ENCODE results near the gene LDLR.
"Not testable (repeated sequence)": the region's sequence is repeated elsewhere in the genome, so short reads cannot be mapped to it uniquely, and the experiment has no call there.

The LDLR gene

GRCh38 chr19:11131471-11131870 lies 42.2 kb downstream of the LDLR start:
- TF ChIP-seq, protein P1, sequence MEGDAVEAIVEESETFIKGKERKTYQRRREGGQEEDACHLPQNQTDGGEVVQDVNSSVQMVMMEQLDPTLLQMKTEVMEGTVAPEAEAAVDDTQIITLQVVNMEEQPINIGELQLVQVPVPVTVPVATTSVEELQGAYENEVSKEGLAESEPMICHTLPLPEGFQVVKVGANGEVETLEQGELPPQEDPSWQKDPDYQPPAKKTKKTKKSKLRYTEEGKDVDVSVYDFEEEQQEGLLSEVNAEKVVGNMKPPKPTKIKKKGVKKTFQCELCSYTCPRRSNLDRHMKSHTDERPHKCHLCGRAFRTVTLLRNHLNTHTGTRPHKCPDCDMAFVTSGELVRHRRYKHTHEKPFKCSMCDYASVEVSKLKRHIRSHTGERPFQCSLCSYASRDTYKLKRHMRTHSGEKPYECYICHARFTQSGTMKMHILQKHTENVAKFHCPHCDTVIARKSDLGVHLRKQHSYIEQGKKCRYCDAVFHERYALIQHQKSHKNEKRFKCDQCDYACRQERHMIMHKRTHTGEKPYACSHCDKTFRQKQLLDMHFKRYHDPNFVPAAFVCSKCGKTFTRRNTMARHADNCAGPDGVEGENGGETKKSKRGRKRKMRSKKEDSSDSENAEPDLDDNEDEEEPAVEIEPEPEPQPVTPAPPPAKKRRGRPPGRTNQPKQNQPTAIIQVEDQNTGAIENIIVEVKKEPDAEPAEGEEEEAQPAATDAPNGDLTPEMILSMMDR (IDR thresholded peaks at IDR 0.05) = no peak
- Histone ChIP-seq H3K9ac (no peak overlapping the region), H3K36me3 (ENCODE audit: control insufficient read depth, insufficient read depth, low read length) (no peaks in the 10 kb centered on the region)

GRCh38 chr19:11136400-11137101 lies 47.3 kb downstream of the LDLR start:
- H3K4me1 ChIP-seq = peaks cover 6% of the 10 kb centered on the region
- no peak overlapping the region for H3K4me3 ChIP-seq (ENCODE audit: low read depth, low read length)
- H3K36me3 ChIP-seq (ENCODE audit: control insufficient read depth, insufficient read depth, low read length) = no peaks in the 10 kb centered on the region
- no peak overlapping the region for H3K9ac ChIP-seq
- H2AFZ ChIP-seq = no peak overlapping the region
- H3K4me2 ChIP-seq (ENCODE audit: low read length) = no peak overlapping the region
- H3K79me2 ChIP-seq = no peaks in the 10 kb centered on the region
- TF ChIP-seq, protein P1 (IDR thresholded peaks at IDR 0.05) = no peak
- H3K27ac ChIP-seq = no peak overlapping the region
- no peaks in the 10 kb centered on the region for H3K27me3 ChIP-seq (ENCODE audit: control insufficient read depth, insufficient read depth, low read length)
- no peaks in the 10 kb centered on the region for H3K9me3 ChIP-seq (ENCODE audit: control insufficient read depth, low read length)

More at GRCh38 chr19:11131471-11131870, 42.2 kb downstream of the LDLR start:
- H3K27ac ChIP-seq = no peak overlapping the region
- H3K79me2 ChIP-seq = no peaks in the 10 kb centered on the region
- H3K4me1 ChIP-seq = no peaks in the 10 kb centered on the region
- H3K27me3 ChIP-seq (ENCODE audit: control insufficient read depth, insufficient read depth, low read length) = no peaks in the 10 kb centered on the region
- H2AFZ ChIP-seq = peak overlapping the region; percentile 63
- H3K4me3 ChIP-seq (ENCODE audit: low read depth, low read length) = no peak overlapping the region
- H3K4me2 ChIP-seq (ENCODE audit: low read length) = no peak overlapping the region
- H3K9me3 ChIP-seq (ENCODE audit: control insufficient read depth, low read length) = no peaks in the 10 kb centered on the region

DNA sequence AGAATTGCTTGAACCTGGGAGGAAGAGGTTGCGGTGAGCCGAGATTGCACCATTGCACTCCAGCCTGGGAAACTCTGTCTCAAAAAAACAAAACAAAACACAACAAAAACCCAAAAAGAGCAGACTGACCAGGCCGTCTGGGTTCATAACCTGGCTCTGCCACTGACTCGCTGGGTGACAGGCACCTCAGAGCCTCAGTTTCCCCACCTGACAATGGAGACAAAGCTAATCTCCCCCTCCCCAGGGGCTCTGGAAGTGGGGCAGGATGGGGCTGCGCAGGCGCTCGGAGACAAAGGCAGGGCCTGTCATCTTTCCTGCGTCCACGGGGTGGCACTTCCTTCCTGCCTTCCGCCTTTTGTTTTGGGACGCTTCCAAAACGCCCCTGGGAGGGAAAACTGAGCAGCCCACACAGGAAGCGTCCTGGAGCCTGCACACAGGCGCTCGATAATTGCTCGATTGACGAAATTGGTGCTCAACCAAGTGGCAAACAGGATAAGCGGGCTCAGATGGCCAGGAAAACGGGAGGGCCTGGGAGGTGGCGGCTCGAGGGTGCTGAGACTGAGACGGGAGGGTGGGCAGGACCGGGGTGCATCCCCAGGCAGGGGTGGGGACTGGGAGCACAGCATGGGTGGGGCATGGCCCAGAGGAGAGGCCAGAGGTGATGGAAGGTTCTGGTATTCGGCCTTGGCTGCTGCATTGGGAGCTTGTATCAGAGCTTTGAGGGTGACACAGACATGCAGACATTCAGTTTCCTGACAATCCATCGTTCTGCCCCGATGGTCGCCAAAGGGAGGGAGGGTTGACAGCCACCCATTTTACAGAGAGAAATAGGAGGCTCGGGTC lies 48.5 kb downstream of the LDLR start:
- TF ChIP-seq, protein P1 (IDR thresholded peaks at IDR 0.05) = peak; percentile 85
- H3K9me3 ChIP-seq (ENCODE audit: control insufficient read depth, low read length) = no peaks in the 10 kb centered on the region
- peaks cover 12% of the 10 kb centered on the region for H3K4me1 ChIP-seq

DNA sequence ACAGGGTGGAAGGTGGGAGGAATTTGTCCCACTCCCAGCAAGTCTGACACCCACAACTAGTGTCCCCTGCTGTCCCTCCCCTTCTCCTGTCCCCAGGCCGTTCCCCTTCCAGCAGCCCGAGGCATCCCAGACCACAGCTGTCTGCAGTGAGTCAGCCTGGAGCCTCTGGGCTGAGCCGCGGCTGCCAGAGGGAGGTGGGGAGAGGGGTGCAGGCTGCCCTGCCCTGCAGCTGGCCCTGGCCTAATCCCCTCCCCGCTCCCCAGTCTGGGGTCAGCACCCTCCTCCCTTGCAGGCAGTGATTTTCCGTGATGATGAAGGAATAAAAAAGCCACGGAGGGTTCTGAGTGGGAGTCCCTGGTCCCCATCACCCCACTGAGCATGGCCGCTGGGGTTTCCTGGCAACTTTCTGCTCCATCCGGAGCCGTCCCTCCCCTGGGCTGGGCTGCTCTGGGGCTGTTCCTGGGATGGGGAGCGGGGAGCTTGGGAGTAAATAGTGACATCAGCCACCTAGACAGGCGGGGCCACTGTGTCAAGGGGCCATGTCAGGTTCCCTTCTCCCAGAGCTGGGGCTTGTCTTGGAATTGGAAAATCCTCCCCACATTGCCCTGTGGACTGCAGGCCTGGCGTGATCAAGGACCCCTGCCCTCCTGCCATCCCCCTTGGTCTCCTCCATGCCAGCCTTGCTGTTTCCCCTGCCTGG lies 49.5 kb downstream of the LDLR start:
- Histone ChIP-seq H3K9ac (no peak overlapping the region), H3K4me2 (ENCODE audit: low read length) (no peak overlapping the region), H2AFZ (peak overlapping the region; percentile 11), H3K79me2 (no peaks in the 10 kb centered on the region), H3K4me3 (ENCODE audit: low read depth, low read length) (no peak overlapping the region), H3K36me3 (ENCODE audit: control insufficient read depth, insufficient read depth, low read length) (no peaks in the 10 kb centered on the region), H3K4me1 (peaks cover 20% of the 10 kb centered on the region), H3K27me3 (ENCODE audit: control insufficient read depth, insufficient read depth, low read length) (no peaks in the 10 kb centered on the region), H3K27ac (peak overlapping the region; percentile 42), H3K9me3 (ENCODE audit: control insufficient read depth, low read length) (no peaks in the 10 kb centered on the region)
- TF ChIP-seq, protein P1 (IDR thresholded peaks at IDR 0.05) = no peak

More for the DNA sequence above, 48.5 kb downstream of the LDLR start:
- H3K4me3 ChIP-seq (ENCODE audit: low read depth, low read length) = peak overlapping the region; percentile 18
- no peaks in the 10 kb centered on the region for H3K79me2 ChIP-seq
- no peak overlapping the region for H3K9ac ChIP-seq
- H3K36me3 ChIP-seq (ENCODE audit: control insufficient read depth, insufficient read depth, low read length) = no peaks in the 10 kb centered on the region
- peak overlapping the region; percentile 82 for H3K4me2 ChIP-seq (ENCODE audit: low read length)
- peak overlapping the region; percentile 76 for H2AFZ ChIP-seq
- H3K27me3 ChIP-seq (ENCODE audit: control insufficient read depth, insufficient read depth, low read length) = no peaks in the 10 kb centered on the region
- H3K27ac ChIP-seq = peak overlapping the region; percentile 2

GRCh38 chr19:11140023-11140538 lies 50.8 kb downstream of the LDLR start:
- H3K36me3 ChIP-seq (ENCODE audit: control insufficient read depth, insufficient read depth, low read length); H3K27ac ChIP-seq; H3K27me3 ChIP-seq (ENCODE audit: control insufficient read depth, insufficient read depth, low read length); H2AFZ ChIP-seq; H3K4me2 ChIP-seq (ENCODE audit: low read length); H3K9ac ChIP-seq; H3K9me3 ChIP-seq (ENCODE audit: control insufficient read depth, low read length); H3K79me2 ChIP-seq; H3K4me3 ChIP-seq (ENCODE audit: low read depth, low read length): not testable (repeated sequence)
- peaks cover 20% of the 10 kb centered on the region for H3K4me1 ChIP-seq

All from parathyroid adenoma (tissue), 2 donors.